Body of pancreas (tissue), 4 donors: ENCODE measurements around the gene CAMK2G.

Experiments used
- POLR2A ChIP-seq, 3 donors: fragments of 450-650 bp; IDR thresholded peaks; one replicate each; pipeline ENCODE4 v1.6.1; 2016; ENCODE audit warnings: antibody characterized with exemption in 3 of 3, mild to moderate bottlenecking in 2 of 3
- TF ChIP-seq, protein P1 (sequence below), 7 experiments: fragments of 450-650 bp in 4 of 7; fragments of 200-600 bp in 3 of 7; sonication (generic) in 3 of 7; IDR thresholded peaks; one replicate each; pipeline ENCODE4 v1.5.1; 2016 to 2019; ENCODE audit warnings: antibody characterized with exemption in 7 of 7

GRCh38 chr10:73915206-73915851, 41.0 kb upstream of the CAMK2G start:
- TF ChIP-seq POLR2A (IDR thresholded peaks at IDR 0.05), result no peak
- TF ChIP-seq, protein P1, sequence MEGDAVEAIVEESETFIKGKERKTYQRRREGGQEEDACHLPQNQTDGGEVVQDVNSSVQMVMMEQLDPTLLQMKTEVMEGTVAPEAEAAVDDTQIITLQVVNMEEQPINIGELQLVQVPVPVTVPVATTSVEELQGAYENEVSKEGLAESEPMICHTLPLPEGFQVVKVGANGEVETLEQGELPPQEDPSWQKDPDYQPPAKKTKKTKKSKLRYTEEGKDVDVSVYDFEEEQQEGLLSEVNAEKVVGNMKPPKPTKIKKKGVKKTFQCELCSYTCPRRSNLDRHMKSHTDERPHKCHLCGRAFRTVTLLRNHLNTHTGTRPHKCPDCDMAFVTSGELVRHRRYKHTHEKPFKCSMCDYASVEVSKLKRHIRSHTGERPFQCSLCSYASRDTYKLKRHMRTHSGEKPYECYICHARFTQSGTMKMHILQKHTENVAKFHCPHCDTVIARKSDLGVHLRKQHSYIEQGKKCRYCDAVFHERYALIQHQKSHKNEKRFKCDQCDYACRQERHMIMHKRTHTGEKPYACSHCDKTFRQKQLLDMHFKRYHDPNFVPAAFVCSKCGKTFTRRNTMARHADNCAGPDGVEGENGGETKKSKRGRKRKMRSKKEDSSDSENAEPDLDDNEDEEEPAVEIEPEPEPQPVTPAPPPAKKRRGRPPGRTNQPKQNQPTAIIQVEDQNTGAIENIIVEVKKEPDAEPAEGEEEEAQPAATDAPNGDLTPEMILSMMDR (IDR thresholded peaks at IDR 0.05), result no peak
